Activated effector memory CD4-positive, alpha-beta T cell treated with Interleukin-2 at 50 U/mL for 16 hours (primary cell): ENCODE measurements around the gene TRPM3.

ENCODE experiments used
- DNase-seq: peaks from one replicate; pipeline ENCODE4 v3.0.0-alpha.2; 2020

The TRPM3 gene

GRCh38 chr9:70569791-70570190 is 551.6 kb downstream of the TRPM3 start:
- no peak for DNase-seq

DNA sequence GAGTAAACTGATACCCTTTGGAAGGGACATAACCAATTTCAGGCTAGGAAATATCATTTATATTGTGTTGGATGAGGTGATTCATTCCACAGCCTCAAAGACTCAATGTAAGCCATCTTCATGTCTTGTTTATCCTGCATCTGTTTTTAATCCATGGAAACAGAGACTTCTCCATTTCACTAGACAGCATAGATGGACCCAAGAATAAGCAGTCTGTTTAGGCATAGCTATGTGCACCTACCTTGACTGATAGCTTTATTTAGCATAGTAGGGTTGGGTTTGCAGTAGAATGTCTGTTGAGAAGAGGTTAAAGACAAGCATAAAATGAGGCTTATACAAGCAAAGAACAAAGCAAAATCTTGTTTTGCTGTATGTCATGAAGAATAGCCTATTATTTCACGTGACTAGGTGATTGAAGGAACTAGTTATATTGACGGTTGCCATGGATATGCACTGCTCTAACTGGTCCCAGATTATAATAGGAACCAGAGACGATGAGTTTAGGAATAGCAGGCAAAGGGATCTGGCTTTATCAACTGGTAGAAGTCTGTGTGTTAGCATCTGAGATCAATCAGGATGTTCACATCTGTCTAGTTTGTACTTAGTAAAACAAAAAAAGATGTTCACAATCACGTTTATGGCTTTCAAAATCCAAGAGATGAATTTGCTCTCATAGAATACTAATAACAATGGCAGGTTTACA is 552.2 kb downstream of the TRPM3 start:
- no peak for DNase-seq

DNA sequence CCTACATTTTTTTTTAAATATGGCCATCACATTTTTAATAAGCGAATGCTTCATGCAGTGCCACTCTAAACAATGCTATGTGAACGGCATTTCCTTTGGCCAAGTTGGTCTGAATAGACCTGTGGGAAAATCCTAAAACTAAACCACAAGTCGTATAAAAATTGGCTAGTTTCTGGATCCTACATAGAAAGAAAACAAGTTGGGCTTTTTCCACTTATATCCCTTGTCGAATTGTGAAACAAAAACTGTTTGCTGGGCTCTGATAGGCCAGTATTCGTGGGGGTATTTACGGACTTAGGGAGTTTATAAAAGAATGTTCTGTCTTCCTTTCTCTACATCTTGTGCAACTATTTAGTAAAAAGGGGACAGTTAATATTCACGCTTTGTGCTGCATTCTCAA is 553.9 kb downstream of the TRPM3 start:
- DNase-seq: no peak

- no peak for DNase-seq
These were observed 554.7 kb downstream of the TRPM3 start for GRCh38 chr9:70566751-70567150.

DNA sequence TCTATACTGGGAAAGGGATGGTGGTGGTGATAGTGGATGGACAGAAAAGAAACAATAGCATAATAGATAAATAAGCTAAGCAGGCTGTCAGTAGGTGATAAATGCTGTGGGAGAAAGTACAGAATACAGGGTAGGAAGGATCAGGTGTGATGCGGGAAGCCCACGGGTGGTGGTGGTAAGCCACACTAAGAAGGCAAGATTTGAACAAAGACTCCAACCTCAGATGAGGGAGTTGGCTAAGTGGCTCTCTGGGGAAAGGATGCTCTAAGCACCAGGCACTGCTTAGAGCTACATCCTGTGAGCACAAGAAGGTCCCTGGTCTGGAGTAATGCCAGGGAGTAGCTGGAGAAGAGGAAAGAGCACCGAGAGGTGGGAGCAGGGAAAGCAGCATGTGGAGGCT is 555.4 kb downstream of the TRPM3 start:
- no peak for DNase-seq

GRCh38 chr9:70564468-70565335 is 556.7 kb downstream of the TRPM3 start:
- no peak for DNase-seq

GRCh38 chr9:70563431-70564204 is 557.8 kb downstream of the TRPM3 start:
- peak; percentile 23 for DNase-seq

DNA sequence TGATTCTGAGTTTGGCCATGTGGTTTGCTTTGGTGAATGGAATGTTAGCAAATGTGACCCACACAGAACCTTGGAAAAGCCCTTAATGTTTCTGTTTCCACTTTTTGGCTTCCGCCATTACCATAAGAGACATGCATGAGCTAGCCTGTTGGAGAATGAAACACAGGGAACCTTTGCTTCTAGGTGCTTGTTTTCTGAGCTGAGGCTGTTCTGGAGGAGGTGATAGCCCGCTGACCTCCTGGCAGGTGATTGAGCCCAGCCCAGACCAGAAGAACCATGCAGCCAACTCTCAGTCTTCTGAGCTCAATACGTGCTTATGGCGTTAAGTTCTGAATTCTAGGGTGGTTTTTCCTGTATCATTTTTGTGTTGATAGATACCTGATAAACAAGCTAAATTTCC is 558.4 kb downstream of the TRPM3 start:
- DNase-seq: no peak

DNA sequence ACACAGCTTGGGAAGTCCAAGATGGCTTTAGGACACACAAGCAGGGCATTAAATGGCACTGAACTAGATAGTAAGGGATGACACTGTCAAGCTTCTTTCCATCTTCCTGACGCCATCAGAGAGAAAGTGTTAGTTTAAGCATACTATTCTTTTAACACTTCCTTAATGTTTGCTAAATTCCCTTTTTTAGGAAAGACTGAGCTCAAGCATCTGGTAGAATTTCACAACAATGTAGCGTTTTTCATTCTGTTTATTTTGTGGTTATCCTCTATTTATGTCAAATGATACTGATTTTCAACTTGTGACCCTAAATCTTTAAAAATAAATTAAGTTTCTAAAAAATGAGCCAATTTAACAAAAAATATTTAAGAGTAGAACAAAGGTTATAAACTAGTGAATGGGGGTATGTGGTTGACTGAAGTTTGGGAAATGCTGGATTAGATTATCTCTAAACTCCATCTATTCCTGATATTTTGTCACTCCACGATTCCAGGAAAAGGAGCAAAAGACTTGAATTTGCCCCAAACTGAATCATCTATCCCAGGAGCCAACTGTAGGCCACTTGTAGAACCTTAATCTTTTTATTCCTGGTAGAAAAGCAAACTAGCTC is 559.5 kb downstream of the TRPM3 start:
- no peak for DNase-seq

DNA sequence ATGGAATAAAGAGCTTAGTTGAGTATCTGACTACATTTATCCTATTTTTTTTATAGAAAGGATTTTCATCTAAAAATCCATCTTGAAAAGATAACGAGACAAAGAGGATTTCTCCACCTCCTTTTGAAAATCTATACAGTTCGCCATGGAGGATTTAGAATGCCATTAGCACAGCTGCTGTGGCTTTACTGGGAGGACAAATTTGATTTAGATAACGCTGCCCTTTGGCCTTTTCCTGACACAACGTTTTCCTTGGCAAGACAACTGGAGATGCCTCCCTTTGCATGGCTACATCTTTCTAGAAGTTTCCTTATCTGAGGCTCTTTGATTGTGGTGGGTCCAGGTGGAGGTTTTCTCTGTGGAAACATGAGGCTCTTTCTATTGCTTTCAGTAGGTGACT is 560.3 kb downstream of the TRPM3 start:
- no peak for DNase-seq

GRCh38 chr9:70559102-70559501 is 562.3 kb downstream of the TRPM3 start:
- no peak for DNase-seq

DNA sequence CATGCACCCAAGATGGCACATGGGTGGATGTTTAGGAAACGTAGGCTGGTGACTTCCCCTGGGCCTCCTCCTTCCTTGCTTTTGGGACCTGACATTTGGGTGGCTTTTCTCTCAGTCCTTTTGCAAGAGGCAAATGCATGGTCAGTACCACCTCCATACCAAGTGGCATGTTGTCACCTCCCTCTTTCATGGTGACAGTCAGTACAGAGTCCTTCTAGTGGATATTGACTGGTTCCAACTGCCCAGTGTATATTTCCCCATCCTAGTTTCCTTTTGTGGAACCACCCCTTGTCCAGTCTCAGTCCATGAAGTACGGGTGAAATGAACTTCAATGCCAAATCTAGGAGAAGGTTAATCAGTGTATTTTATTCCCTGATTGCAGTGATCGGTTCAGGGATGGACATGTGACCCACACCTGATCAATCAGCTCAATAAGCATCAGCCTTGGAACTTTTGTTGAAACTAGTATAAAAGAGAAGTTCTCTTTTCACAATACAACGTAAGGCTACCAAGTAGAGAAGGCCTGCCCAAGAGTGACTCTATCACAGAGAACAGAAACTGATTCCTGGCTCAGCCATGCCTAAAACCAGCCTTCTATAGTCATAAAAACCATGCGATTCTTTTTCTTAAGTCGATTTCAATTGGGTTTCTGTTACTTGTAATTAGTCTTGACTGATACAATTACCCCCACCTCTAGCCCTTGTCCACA is 563.6 kb downstream of the TRPM3 start:
- no peak for DNase-seq

GRCh38 chr9:70556771-70557170 is 564.6 kb downstream of the TRPM3 start:
- DNase-seq: no peak

GRCh38 chr9:70554881-70555280 is 566.5 kb downstream of the TRPM3 start:
- DNase-seq: no peak

- DNase-seq: no peak
These were observed 567.4 kb downstream of the TRPM3 start for GRCh38 chr9:70553707-70554673.

- DNase-seq: no peak
These were observed 568.9 kb downstream of the TRPM3 start for GRCh38 chr9:70552561-70552960.

GRCh38 chr9:70551801-70552200 is 569.6 kb downstream of the TRPM3 start:
- no peak for DNase-seq

- DNase-seq: no peak
These were observed 570.0 kb downstream of the TRPM3 start for GRCh38 chr9:70551396-70551795.

GRCh38 chr9:70549926-70550325 is 571.5 kb downstream of the TRPM3 start:
- no peak for DNase-seq

GRCh38 chr9:70542311-70542931 is 579.0 kb downstream of the TRPM3 start:
- DNase-seq: no peak

GRCh38 chr9:70540016-70540415 is 581.4 kb downstream of the TRPM3 start:
- no peak for DNase-seq
